OCI-LY1 (cell line): Measurements from ENCODE around the gene ZAP70.

Source experiments
- CTCF ChIP-seq: fragments of 200-600 bp; sonication (generic), shearing (Covaris generic); IDR thresholded peaks from 2 replicates; pipeline ENCODE4 v1.5.1; 2017; ENCODE audit warnings: mild to moderate bottlenecking, antibody characterized with exemption, low read length, moderate library complexity, mixed read lengths
- EZH2 ChIP-seq: fragments of 200-600 bp; sonication (generic), shearing (Covaris generic); IDR thresholded peaks from 2 replicates; pipeline ENCODE4 v1.8.0; 2017; ENCODE audit warnings: borderline replicate concordance, mixed run types, mild to moderate bottlenecking, antibody characterized with exemption, low read length, moderate library complexity, mixed read lengths

GRCh38 chr2:97704989-97705388 lies 8.4 kb upstream of the ZAP70 start:
- no peak for TF ChIP-seq CTCF
- no peak for TF ChIP-seq EZH2
